PC-9 (cell line): ENCODE measurements around the gene AHSG.

Experiments
- CTCF ChIP-seq: fragments of 200-600 bp; sonication (generic); conservative IDR thresholded peaks from 2 replicates; pipeline ENCODE4 v1.6.1; 2017; ENCODE audit warnings: mixed run types, antibody characterized with exemption, mild to moderate bottlenecking, moderate library complexity
- EZH2 ChIP-seq: fragments of 200-600 bp; sonication (generic); IDR thresholded peaks from 2 replicates; pipeline ENCODE4 v1.8.0; 2017; ENCODE audit warnings: antibody characterized with exemption, low read depth

GRCh38 chr3:186648851-186649250, 36.0 kb downstream of the AHSG start:
- no peak for TF ChIP-seq CTCF
- no peak for TF ChIP-seq EZH2
